ENCODE data around the gene TUBB4A.
A peak's percentile ranks its signal among the peaks of the same experiment; 100 is the strongest.
"Not testable (repeated sequence)": the region's sequence is repeated elsewhere in the genome, so short reads cannot be mapped to it uniquely, and the experiment has no call there.

The TUBB4A gene

GRCh38 chr19:6522712-6523111 lies 20.6 kb upstream of the TUBB4A start:
- no peak for DNase-seq

- no peak for DNase-seq
Observed at GRCh38 chr19:6521718-6522646, 19.9 kb upstream of the TUBB4A start.

GRCh38 chr19:6519289-6519688 lies 17.2 kb upstream of the TUBB4A start:
- no peak for DNase-seq

GRCh38 chr19:6518145-6518911 lies 16.2 kb upstream of the TUBB4A start:
- DNase-seq, result no peak

- peak; percentile 70 to 71 for DNase-seq
Observed at GRCh38 chr19:6516659-6517291, 14.7 kb upstream of the TUBB4A start.

GRCh38 chr19:6516018-6516658 lies 14.0 kb upstream of the TUBB4A start:
- DNase-seq, result peak; percentile 72 to 83

- DNase-seq, result no peak
Observed at GRCh38 chr19:6514926-6515544, 12.9 kb upstream of the TUBB4A start.

- DNase-seq, result no peak
Observed at GRCh38 chr19:6514089-6514488, 12.0 kb upstream of the TUBB4A start.

GRCh38 chr19:6510618-6511017 lies 8.5 kb upstream of the TUBB4A start:
- no peak for DNase-seq

GRCh38 chr19:6509118-6509971 lies 7.2 kb upstream of the TUBB4A start:
- DNase-seq, result no peak

GRCh38 chr19:6508028-6508771 lies 6.1 kb upstream of the TUBB4A start:
- DNase-seq, result not testable (repeated sequence)

- DNase-seq, result no peak
Observed at GRCh38 chr19:6503407-6504201, 1.5 kb upstream of the TUBB4A start.

GRCh38 chr19:6500837-6501739 lies 1.0 kb downstream of the TUBB4A start:
- no peak for DNase-seq

- no peak for DNase-seq
Observed at GRCh38 chr19:6499052-6499790, 2.9 kb downstream of the TUBB4A start.

- no peak for DNase-seq
Observed at GRCh38 chr19:6498294-6499036, 3.6 kb downstream of the TUBB4A start.

- no peak for DNase-seq
Observed at GRCh38 chr19:6495947-6496346, 6.2 kb downstream of the TUBB4A start.

- no peak for DNase-seq
Observed at GRCh38 chr19:6494438-6495036, 7.6 kb downstream of the TUBB4A start.

Measured in NCI-H2081 (cell line).